ENCODE measurements around the gene NHP2.

GRCh38 chr5:178108446-178108845 is 45.2 kb downstream of the NHP2 start:
- TF ChIP-seq CTCF (IDR thresholded peaks at IDR 0.05; ENCODE audit: borderline replicate concordance, extremely low read depth, low read length, poor library complexity, severe bottlenecking): no peak
- TF ChIP-seq EZH2 (IDR thresholded peaks at IDR 0.05; ENCODE audit: borderline replicate concordance, low read depth, low read length, severe bottlenecking): no peak

Measured in DND-41 (cell line).